KMS-11 (cell line): ENCODE results near the gene HOXB13.

Source experiments
- H2AFZ ChIP-seq: fragments of 200-600 bp; sonication (generic); 2 replicates; pipeline ENCODE4 v1.6.1; 2016; ENCODE audit warnings: antibody characterized with exemption, mixed run types, low read depth
- H3K27ac ChIP-seq: fragments of 200-600 bp; sonication (generic); 2 replicates; pipeline ENCODE4 v1.6.1; 2016; ENCODE audit warnings: mild to moderate bottlenecking, mixed run types
- H3K27me3 ChIP-seq: fragments of 200-600 bp; sonication (generic); 2 replicates; pipeline ENCODE4 v1.6.1; 2017; ENCODE audit warnings: mild to moderate bottlenecking, low read depth, mixed run types, moderate library complexity; ENCODE audit not compliant: insufficient read depth
- H3K36me3 ChIP-seq: fragments of 200-600 bp; sonication (generic); 2 replicates; pipeline ENCODE4 v1.6.1; 2017; ENCODE audit warnings: mild to moderate bottlenecking, mixed run types; ENCODE audit not compliant: insufficient read depth
- H3K4me1 ChIP-seq: fragments of 200-600 bp; sonication (generic); 2 replicates; pipeline ENCODE4 v1.6.1; 2016; ENCODE audit warnings: mild to moderate bottlenecking, low read depth, mixed run types; ENCODE audit not compliant: poor library complexity, severe bottlenecking
- H3K4me2 ChIP-seq: fragments of 200-600 bp; sonication (generic); 2 replicates; pipeline ENCODE4 v1.7.0; 2016; ENCODE audit warnings: mild to moderate bottlenecking, mixed run types
- H3K4me3 ChIP-seq: fragments of 200-600 bp; sonication (generic); IDR thresholded peaks from 2 replicates; pipeline ENCODE4 v1.6.1; 2017; ENCODE audit warnings: low read depth, low read length, mixed read lengths; ENCODE audit not compliant: insufficient read depth
- H3K79me2 ChIP-seq: fragments of 200-600 bp; sonication (generic); 2 replicates; pipeline ENCODE4 v1.6.1; 2016; ENCODE audit warnings: low read depth, mixed run types; ENCODE audit not compliant: insufficient read depth
- H3K9ac ChIP-seq: fragments of 200-600 bp; sonication (generic); 2 replicates; pipeline ENCODE4 v1.6.1; 2016; ENCODE audit warnings: mild to moderate bottlenecking, mixed run types
- H4K20me1 ChIP-seq: fragments of 200-600 bp; sonication (generic); 2 replicates; pipeline ENCODE4 v1.6.1; 2016; ENCODE audit warnings: mild to moderate bottlenecking, mixed run types; ENCODE audit not compliant: insufficient read depth
- TF ChIP-seq, protein P1 (sequence below): fragments of 200-600 bp; sonication (generic); conservative IDR thresholded peaks from 2 replicates; pipeline ENCODE4 v1.6.1; 2017; ENCODE audit warnings: low read depth, mild to moderate bottlenecking, antibody characterized with exemption, low read length, moderate library complexity, mixed read lengths

The HOXB13 gene

DNA sequence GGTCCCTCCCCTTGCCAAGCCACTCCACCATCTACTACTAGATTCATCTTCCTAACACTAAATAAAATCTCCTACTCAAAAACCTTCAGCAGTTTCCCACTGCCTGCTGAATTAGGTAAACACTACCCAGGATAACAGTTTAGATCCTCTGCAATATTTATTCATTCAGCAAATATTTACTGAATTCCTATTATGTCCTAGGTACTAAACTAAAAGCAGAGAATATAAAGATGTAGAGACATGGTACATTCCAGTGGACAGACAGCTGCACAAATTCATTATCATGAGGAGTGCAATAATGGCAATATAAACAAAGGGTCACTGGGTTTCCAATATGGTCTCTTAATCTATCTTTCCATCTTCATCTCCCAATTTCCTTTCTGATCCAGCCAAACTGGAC is 30.7 kb upstream of the HOXB13 start:
- no peaks in the 10 kb centered on the region for H4K20me1 ChIP-seq
- H3K4me2 ChIP-seq = no peak overlapping the region
- no peak overlapping the region for H3K27ac ChIP-seq
- TF ChIP-seq, protein P1, sequence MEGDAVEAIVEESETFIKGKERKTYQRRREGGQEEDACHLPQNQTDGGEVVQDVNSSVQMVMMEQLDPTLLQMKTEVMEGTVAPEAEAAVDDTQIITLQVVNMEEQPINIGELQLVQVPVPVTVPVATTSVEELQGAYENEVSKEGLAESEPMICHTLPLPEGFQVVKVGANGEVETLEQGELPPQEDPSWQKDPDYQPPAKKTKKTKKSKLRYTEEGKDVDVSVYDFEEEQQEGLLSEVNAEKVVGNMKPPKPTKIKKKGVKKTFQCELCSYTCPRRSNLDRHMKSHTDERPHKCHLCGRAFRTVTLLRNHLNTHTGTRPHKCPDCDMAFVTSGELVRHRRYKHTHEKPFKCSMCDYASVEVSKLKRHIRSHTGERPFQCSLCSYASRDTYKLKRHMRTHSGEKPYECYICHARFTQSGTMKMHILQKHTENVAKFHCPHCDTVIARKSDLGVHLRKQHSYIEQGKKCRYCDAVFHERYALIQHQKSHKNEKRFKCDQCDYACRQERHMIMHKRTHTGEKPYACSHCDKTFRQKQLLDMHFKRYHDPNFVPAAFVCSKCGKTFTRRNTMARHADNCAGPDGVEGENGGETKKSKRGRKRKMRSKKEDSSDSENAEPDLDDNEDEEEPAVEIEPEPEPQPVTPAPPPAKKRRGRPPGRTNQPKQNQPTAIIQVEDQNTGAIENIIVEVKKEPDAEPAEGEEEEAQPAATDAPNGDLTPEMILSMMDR = no peak
- no peaks in the 10 kb centered on the region for H3K79me2 ChIP-seq
- H3K27me3 ChIP-seq = no peaks in the 10 kb centered on the region
- H3K4me3 ChIP-seq = no peak overlapping the region
- H3K36me3 ChIP-seq = no peaks in the 10 kb centered on the region
- H3K4me1 ChIP-seq = no peaks in the 10 kb centered on the region
- H2AFZ ChIP-seq = no peak overlapping the region
- no peak overlapping the region for H3K9ac ChIP-seq

- Histone ChIP-seq H3K36me3 (no peaks in the 10 kb centered on the region), H3K79me2 (no peaks in the 10 kb centered on the region), H2AFZ (no peak overlapping the region), H3K27ac (no peak overlapping the region), H4K20me1 (no peaks in the 10 kb centered on the region), H3K4me3 (no peak overlapping the region), H3K27me3 (peaks cover 8% of the 10 kb centered on the region; the same call in 1 of the 2 replicates), H3K4me2 (no peak overlapping the region), H3K9ac (no peak overlapping the region), H3K4me1 (no peaks in the 10 kb centered on the region)
- TF ChIP-seq, protein P1 = no peak
Observed at GRCh38 chr17:48757524-48757961, 29.0 kb upstream of the HOXB13 start.

DNA sequence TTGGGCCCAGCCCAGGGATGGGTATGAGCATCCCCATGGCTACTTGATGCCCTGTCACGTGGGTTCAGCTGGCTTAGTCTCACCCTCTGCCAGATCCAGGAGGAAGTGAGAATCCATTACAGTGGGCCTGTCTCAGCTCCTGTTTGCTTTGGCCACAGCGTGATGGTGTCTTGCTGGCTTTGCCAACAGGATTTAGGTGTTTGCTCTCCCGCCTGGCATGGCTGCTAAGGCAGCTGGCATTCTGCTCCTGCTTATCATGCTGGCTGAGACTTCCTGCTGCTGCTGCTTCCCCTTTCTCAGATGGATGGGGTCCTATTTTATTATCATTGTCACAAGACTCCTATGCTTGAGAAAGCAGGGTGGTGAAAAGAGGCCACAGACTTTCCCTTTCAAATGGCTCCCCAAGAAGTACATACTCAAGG is 28.3 kb upstream of the HOXB13 start:
- no peaks in the 10 kb centered on the region for H3K36me3 ChIP-seq
- H2AFZ ChIP-seq = no peak overlapping the region
- no peaks in the 10 kb centered on the region for H3K79me2 ChIP-seq
- peaks cover 8% of the 10 kb centered on the region; the same call in 1 of the 2 replicates for H3K27me3 ChIP-seq
- no peak overlapping the region for H3K9ac ChIP-seq
- TF ChIP-seq, protein P1 = no peak
- no peaks in the 10 kb centered on the region for H3K4me1 ChIP-seq
- H3K27ac ChIP-seq = no peak overlapping the region
- no peak overlapping the region for H3K4me2 ChIP-seq
- H4K20me1 ChIP-seq = no peaks in the 10 kb centered on the region
- no peak overlapping the region for H3K4me3 ChIP-seq

- no peaks in the 10 kb centered on the region for H4K20me1 ChIP-seq
- H3K4me2 ChIP-seq = no peak overlapping the region
- no peaks in the 10 kb centered on the region for H3K79me2 ChIP-seq
- H2AFZ ChIP-seq = no peak overlapping the region
- no peak overlapping the region for H3K9ac ChIP-seq
- H3K27ac ChIP-seq = no peak overlapping the region
- H3K27me3 ChIP-seq = peaks cover 17% of the 10 kb centered on the region; the same call in 1 of the 2 replicates
- TF ChIP-seq, protein P1 = no peak
- H3K36me3 ChIP-seq = no peaks in the 10 kb centered on the region
- H3K4me3 ChIP-seq = no peak overlapping the region
- H3K4me1 ChIP-seq = no peaks in the 10 kb centered on the region
Observed at GRCh38 chr17:48755356-48755755, 26.8 kb upstream of the HOXB13 start.
